ENCODE data around the gene OMG. TPM values are rescaled to one million over a fixed set of nuclear protein-coding genes. Genes with fewer than 3 reads are reported as not detected.
A peak's percentile ranks its signal among the peaks of the same experiment; 100 is the strongest.

Gene OMG
- total RNA-seq, 1 donor from 2014 or later: 0.25 TPM

GRCh38 chr17:31283841-31284240 is 13.2 kb downstream of the OMG start:
- intact Hi-C loops (cut with micrococcal nuclease): no loop called here
- Histone ChIP-seq H3K27ac (replicated peaks) (no peak overlapping the region), H3K4me1 (no peaks in the 10 kb centered on the region), H3K36me3 (peaks cover 26% of the 10 kb centered on the region), H3K27me3 (ENCODE audit: low read depth) (no peaks in the 10 kb centered on the region), H3K4me3 (no peak overlapping the region), H3K9me3 (replicated peaks) (no peaks in the 10 kb centered on the region)
- TF ChIP-seq CTCF (IDR thresholded peaks at IDR 0.05; ENCODE audit: borderline replicate concordance): no peak
- no peak for DNase-seq

- no peak for TF ChIP-seq CTCF (IDR thresholded peaks at IDR 0.05; ENCODE audit: borderline replicate concordance)
- intact Hi-C loops (cut with micrococcal nuclease): no loop called here
- Histone ChIP-seq H3K4me3 (no peak overlapping the region), H3K9me3 (replicated peaks) (no peaks in the 10 kb centered on the region), H3K27me3 (ENCODE audit: low read depth) (no peaks in the 10 kb centered on the region), H3K36me3 (peaks cover 37% of the 10 kb centered on the region), H3K4me1 (no peaks in the 10 kb centered on the region), H3K27ac (replicated peaks) (no peak overlapping the region)
- no peak for DNase-seq
Measured at GRCh38 chr17:31281061-31281460, 16.0 kb downstream of the OMG start.

- H3K9me3 ChIP-seq (replicated peaks): no peaks in the 10 kb centered on the region
- DNase-seq: no peak
- peaks cover 10% of the 10 kb centered on the region for H3K4me1 ChIP-seq
- H3K4me3 ChIP-seq: no peak overlapping the region
- H3K27ac ChIP-seq (replicated peaks): no peak overlapping the region
- no peaks in the 10 kb centered on the region for H3K27me3 ChIP-seq (ENCODE audit: low read depth)
- intact Hi-C loops (cut with micrococcal nuclease): no loop called here
- TF ChIP-seq CTCF (IDR thresholded peaks at IDR 0.05; ENCODE audit: borderline replicate concordance): no peak
- peaks cover 37% of the 10 kb centered on the region for H3K36me3 ChIP-seq
Measured at GRCh38 chr17:31279401-31279800, 17.6 kb downstream of the OMG start.

- Histone ChIP-seq H3K27me3 (ENCODE audit: low read depth) (no peaks in the 10 kb centered on the region), H3K36me3 (peaks cover 21% of the 10 kb centered on the region), H3K4me3 (no peak overlapping the region), H3K9me3 (replicated peaks) (no peaks in the 10 kb centered on the region), H3K27ac (replicated peaks) (peak overlapping the region; percentile 8), H3K4me1 (peaks cover 32% of the 10 kb centered on the region)
- DNase-seq: no peak
- TF ChIP-seq CTCF (IDR thresholded peaks at IDR 0.05; ENCODE audit: borderline replicate concordance): no peak
- intact Hi-C loops (cut with micrococcal nuclease): no loop called here
Measured at GRCh38 chr17:31275116-31275515, 21.9 kb downstream of the OMG start.

- no peak for TF ChIP-seq CTCF (IDR thresholded peaks at IDR 0.05; ENCODE audit: borderline replicate concordance)
- H3K27ac ChIP-seq (replicated peaks): peak overlapping the region; percentile 8
- intact Hi-C loops (cut with micrococcal nuclease): no loop called here
Measured at GRCh38 chr17:31274252-31274651, 22.8 kb downstream of the OMG start.

GRCh38 chr17:31273516-31273915 is 23.5 kb downstream of the OMG start:
- TF ChIP-seq CTCF (IDR thresholded peaks at IDR 0.05; ENCODE audit: borderline replicate concordance): no peak
- DNase-seq: no peak
- Histone ChIP-seq H3K4me1 (peaks cover 48% of the 10 kb centered on the region), H3K9me3 (replicated peaks) (no peaks in the 10 kb centered on the region), H3K36me3 (peaks cover 29% of the 10 kb centered on the region), H3K4me3 (no peak overlapping the region), H3K27ac (replicated peaks) (peak overlapping the region; percentile 8), H3K27me3 (ENCODE audit: low read depth) (no peaks in the 10 kb centered on the region)
- intact Hi-C loops (cut with micrococcal nuclease): no loop called here

More at GRCh38 chr17:31274252-31274651, 22.8 kb downstream of the OMG start:
- H3K4me1 ChIP-seq: peaks cover 41% of the 10 kb centered on the region
- H3K27me3 ChIP-seq (ENCODE audit: low read depth): no peaks in the 10 kb centered on the region
- peaks cover 27% of the 10 kb centered on the region for H3K36me3 ChIP-seq
- no peaks in the 10 kb centered on the region for H3K9me3 ChIP-seq (replicated peaks)
- H3K4me3 ChIP-seq: no peak overlapping the region
- DNase-seq: no peak
